Measurements from ENCODE around the gene AFDN.

GRCh38 chr6:167917551-167918154 lies 90.9 kb downstream of the AFDN start:
- TF ChIP-seq FOXJ3 (CRISPR knock-in tag; IDR thresholded peaks at IDR 0.05; ENCODE audit: borderline replicate concordance) (no peak), CREM (CRISPR knock-in tag; IDR thresholded peaks at IDR 0.05) (no peak), SP1 (CRISPR knock-in tag; conservative IDR thresholded peaks at IDR 0.05) (no peak), ZSCAN18 (CRISPR knock-in tag; IDR thresholded peaks at IDR 0.05) (no peak), IRF1 (CRISPR knock-in tag; IDR thresholded peaks at IDR 0.05) (no peak)
